ENCODE results near the gene PDSS1. TPM values are rescaled to one million over a fixed set of nuclear protein-coding genes. Genes with fewer than 3 reads are reported as not detected.
"Not testable (repeated sequence)": the region's sequence is repeated elsewhere in the genome, so short reads cannot be mapped to it uniquely, and the experiment has no call there.

PDSS1 gene
- total RNA-seq, 4 donors from 2014 or later: 3.6 to 17.9 (median 9.2) TPM

- TF ChIP-seq, protein P1, sequence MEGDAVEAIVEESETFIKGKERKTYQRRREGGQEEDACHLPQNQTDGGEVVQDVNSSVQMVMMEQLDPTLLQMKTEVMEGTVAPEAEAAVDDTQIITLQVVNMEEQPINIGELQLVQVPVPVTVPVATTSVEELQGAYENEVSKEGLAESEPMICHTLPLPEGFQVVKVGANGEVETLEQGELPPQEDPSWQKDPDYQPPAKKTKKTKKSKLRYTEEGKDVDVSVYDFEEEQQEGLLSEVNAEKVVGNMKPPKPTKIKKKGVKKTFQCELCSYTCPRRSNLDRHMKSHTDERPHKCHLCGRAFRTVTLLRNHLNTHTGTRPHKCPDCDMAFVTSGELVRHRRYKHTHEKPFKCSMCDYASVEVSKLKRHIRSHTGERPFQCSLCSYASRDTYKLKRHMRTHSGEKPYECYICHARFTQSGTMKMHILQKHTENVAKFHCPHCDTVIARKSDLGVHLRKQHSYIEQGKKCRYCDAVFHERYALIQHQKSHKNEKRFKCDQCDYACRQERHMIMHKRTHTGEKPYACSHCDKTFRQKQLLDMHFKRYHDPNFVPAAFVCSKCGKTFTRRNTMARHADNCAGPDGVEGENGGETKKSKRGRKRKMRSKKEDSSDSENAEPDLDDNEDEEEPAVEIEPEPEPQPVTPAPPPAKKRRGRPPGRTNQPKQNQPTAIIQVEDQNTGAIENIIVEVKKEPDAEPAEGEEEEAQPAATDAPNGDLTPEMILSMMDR (IDR thresholded peaks at IDR 0.05): no peak
- TF ChIP-seq POLR2A (IDR thresholded peaks at IDR 0.05): no peak
- H3K36me3 ChIP-seq: no peaks in the 10 kb centered on the region
- no peaks in the 10 kb centered on the region for H3K4me1 ChIP-seq
- no peaks in the 10 kb centered on the region for H3K27me3 ChIP-seq
- H3K9me3 ChIP-seq: no peaks in the 10 kb centered on the region
- intact Hi-C loops (cut with DNase I; ENCODE audit: low total_unique reads): no loop called here
- H3K4me3 ChIP-seq: no peak overlapping the region
- DNase-seq: no peak
- H3K27ac ChIP-seq: no peak overlapping the region
Measured at GRCh38 chr10:26682931-26683330, 14.6 kb upstream of the PDSS1 start.

- intact Hi-C loops (cut with DNase I; ENCODE audit: low total_unique reads): not testable (repeated sequence)
Measured at GRCh38 chr10:26684667-26685264, 12.7 kb upstream of the PDSS1 start.

DNA sequence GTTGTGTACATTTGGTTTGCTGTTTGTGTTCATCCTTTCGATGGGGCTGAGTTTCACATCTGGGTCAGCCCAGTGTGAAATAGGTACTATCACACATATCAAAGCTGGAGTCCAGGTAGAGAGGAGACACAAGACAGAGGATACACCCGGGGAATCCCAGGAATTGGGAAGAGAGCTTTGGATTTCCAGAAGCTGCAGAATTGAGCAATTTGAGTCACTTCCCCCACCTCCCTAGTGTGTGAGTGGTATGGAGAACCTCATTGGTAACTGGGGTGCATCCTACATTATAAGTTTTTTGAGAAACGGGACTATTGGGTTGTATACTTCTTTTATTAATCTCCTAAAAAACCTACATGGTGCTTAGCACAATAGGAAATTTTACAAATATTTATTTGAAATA lies 12.1 kb upstream of the PDSS1 start:
- Histone ChIP-seq H3K27ac (no peak overlapping the region), H3K36me3 (no peaks in the 10 kb centered on the region), H3K4me1 (no peaks in the 10 kb centered on the region), H3K27me3 (no peaks in the 10 kb centered on the region), H3K9me3 (no peaks in the 10 kb centered on the region), H3K4me3 (no peak overlapping the region)
- intact Hi-C loops (cut with DNase I; ENCODE audit: low total_unique reads): no loop called here
- TF ChIP-seq, protein P1 (IDR thresholded peaks at IDR 0.05): no peak
- no peak for TF ChIP-seq POLR2A (IDR thresholded peaks at IDR 0.05)
- no peak for DNase-seq

More at GRCh38 chr10:26684667-26685264, 12.7 kb upstream of the PDSS1 start:
- H3K9me3 ChIP-seq, H3K27me3 ChIP-seq, H3K4me1 ChIP-seq, H3K36me3 ChIP-seq, H3K27ac ChIP-seq, DNase-seq, H3K4me3 ChIP-seq: not testable (repeated sequence)
- TF ChIP-seq, protein P1 (IDR thresholded peaks at IDR 0.05): peak; percentile 5 to 45 (median 24)

DNA sequence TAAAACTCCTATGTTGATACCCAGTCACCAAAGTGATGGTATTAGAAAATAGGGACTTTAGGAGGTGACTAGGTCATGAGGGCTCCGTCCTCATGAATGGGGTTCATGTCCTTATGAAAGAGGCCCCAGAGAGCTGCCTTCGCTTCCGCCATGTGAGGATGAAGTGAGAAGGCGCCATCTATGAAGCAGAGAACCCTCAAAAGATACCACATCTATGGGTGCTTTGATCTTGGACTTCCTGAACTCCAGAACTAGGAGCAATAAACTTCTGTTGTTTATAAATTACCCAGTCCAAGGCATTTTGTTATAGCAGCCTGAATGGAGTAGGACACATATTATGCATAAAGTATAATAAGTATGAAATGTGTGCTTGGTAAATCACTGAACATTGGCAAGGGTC lies 8.1 kb upstream of the PDSS1 start:
- Histone ChIP-seq H3K4me1 (no peaks in the 10 kb centered on the region), H3K27ac (no peak overlapping the region), H3K4me3 (no peak overlapping the region), H3K36me3 (no peaks in the 10 kb centered on the region), H3K9me3 (no peaks in the 10 kb centered on the region), H3K27me3 (no peaks in the 10 kb centered on the region)
- intact Hi-C loops (cut with DNase I; ENCODE audit: low total_unique reads): no loop called here
- DNase-seq: no peak
- TF ChIP-seq, protein P1 (IDR thresholded peaks at IDR 0.05): no peak
- no peak for TF ChIP-seq POLR2A (IDR thresholded peaks at IDR 0.05)

DNA sequence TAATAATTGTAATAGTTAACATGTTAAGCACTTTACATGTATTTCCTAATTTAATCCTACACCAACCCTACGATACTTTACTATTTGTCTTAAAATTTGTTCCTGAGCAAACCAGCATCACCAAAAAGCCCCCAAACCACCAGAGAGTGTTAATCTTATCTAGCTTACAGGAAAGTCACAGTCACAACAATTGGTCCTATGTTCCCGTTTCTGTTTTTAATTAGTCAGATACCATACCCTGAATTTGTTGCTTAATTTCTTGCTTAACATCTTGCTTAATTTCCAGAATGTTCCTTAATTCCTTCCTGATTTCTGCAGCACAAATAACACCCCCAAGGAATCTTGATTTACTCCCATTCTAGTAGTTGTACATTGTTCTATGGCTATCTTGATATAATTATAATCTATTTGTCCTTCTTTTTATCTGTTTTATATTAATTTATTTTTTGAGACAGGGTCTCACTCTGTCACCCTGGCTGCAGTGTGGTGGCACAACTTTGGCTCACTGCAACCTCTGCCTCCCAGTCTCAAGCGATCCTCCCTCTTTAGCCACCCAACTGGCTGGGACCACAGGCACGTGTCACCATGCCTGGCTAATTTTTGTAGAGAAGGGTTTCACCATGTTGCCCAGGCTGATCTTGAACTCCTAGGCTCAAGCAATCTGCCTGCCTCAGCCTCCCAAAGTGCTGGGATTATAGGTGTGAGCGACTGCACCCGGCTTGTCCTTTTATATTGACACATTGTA lies 6.6 kb upstream of the PDSS1 start:
- intact Hi-C loops (cut with DNase I; ENCODE audit: low total_unique reads): no loop called here
- no peak for DNase-seq

DNA sequence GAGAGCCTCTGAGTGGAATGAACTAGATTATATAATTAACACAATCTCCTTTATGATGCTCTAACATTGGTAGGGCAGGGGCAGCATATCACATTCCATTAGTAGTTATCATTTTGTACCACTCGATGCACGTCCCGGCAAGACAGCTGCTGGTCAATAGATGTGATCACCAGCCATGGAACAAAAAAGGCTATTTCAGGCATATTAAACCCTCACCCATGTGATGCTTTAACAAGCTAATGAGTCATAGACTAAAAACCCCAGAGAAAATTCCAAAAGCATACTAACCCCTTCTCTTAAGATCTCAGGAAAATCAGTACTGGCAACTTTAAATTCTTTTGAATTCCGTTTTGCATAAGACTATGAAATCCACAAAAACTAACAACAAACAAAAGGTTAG lies 3.0 kb upstream of the PDSS1 start:
- intact Hi-C loops (cut with DNase I; ENCODE audit: low total_unique reads): not testable (repeated sequence)

More for the DNA sequence above, 6.6 kb upstream of the PDSS1 start:
- no peak overlapping the region for H3K27ac ChIP-seq
- H3K9me3 ChIP-seq: no peaks in the 10 kb centered on the region
- H3K4me3 ChIP-seq: no peak overlapping the region
- no peak for TF ChIP-seq POLR2A (IDR thresholded peaks at IDR 0.05)
- TF ChIP-seq, protein P1 (IDR thresholded peaks at IDR 0.05): no peak
- no peaks in the 10 kb centered on the region for H3K27me3 ChIP-seq
- no peaks in the 10 kb centered on the region for H3K4me1 ChIP-seq
- no peaks in the 10 kb centered on the region for H3K36me3 ChIP-seq

More for the DNA sequence above, 3.0 kb upstream of the PDSS1 start:
- not testable (repeated sequence) for H3K9me3 ChIP-seq, H3K36me3 ChIP-seq, H3K4me3 ChIP-seq, H3K27ac ChIP-seq, H3K27me3 ChIP-seq, DNase-seq, H3K4me1 ChIP-seq

Measured in uterus (tissue), 4 donors.